Activated naive CD4-positive, alpha-beta T cell (primary cell): ENCODE measurements around the gene PLA2G4E.

Experiments used
- DNase-seq, 4 experiments: peaks; one replicate each; lab custom pipeline; 2025; lab: John Stamatoyannopoulos, UW

The PLA2G4E gene

GRCh38 chr15:41934843-41935242, 86.0 kb downstream of the PLA2G4E start:
- peak; percentile 10 to 66 (median 36) for DNase-seq

- DNase-seq = no peak
These were observed 87.1 kb downstream of the PLA2G4E start for GRCh38 chr15:41933771-41934170.

GRCh38 chr15:41933326-41933725, 87.5 kb downstream of the PLA2G4E start:
- DNase-seq = no peak

GRCh38 chr15:41932511-41933289, 88.1 kb downstream of the PLA2G4E start:
- DNase-seq = no peak

- no peak for DNase-seq
These were observed 88.7 kb downstream of the PLA2G4E start for GRCh38 chr15:41932101-41932500.
